Osteoblast (primary cell): ENCODE results near the gene PLEKHA6. TPM values are rescaled to one million over a fixed set of nuclear protein-coding genes. Genes with fewer than 3 reads are reported as not detected.

Experiments used
- DNase-seq: peaks from one replicate; pipeline ENCODE4 v3.0.0; 2011; ENCODE audit warnings: low spot score, mixed read lengths; ENCODE audit not compliant: insufficient read length; ENCODE audit errors: missing footprints
- H2AFZ ChIP-seq: 2 replicates; pipeline ENCODE4 v1.6.0; 2011; ENCODE audit warnings: mild to moderate bottlenecking, low read length
- H3K27ac ChIP-seq: 2 replicates; pipeline ENCODE4 v1.5.1; 2011; ENCODE audit warnings: mild to moderate bottlenecking, low read depth, low read length, moderate library complexity
- H3K27me3 ChIP-seq: 2 replicates; pipeline ENCODE4 v1.6.0; 2012; ENCODE audit warnings: mild to moderate bottlenecking, control low read depth, inconsistent platforms, low read length, moderate library complexity; ENCODE audit not compliant: insufficient read depth
- H3K36me3 ChIP-seq: 2 replicates; pipeline ENCODE4 v1.5.1; 2011; ENCODE audit warnings: mild to moderate bottlenecking, low read length, control low read depth, moderate library complexity; ENCODE audit not compliant: insufficient read depth
- H3K4me1 ChIP-seq: 2 replicates; pipeline ENCODE4 v1.5.1; 2011; ENCODE audit warnings: mild to moderate bottlenecking, low read length, control low read depth, moderate library complexity; ENCODE audit not compliant: insufficient read depth
- H3K4me2 ChIP-seq: 2 replicates; pipeline ENCODE4 v1.6.0; 2011; ENCODE audit warnings: mild to moderate bottlenecking, low read length; ENCODE audit not compliant: insufficient read depth
- H3K4me3 ChIP-seq: fragments of 200-600 bp; sonication (generic); 3 replicates; pipeline ENCODE4 v1.5.1; 2012; ENCODE audit warnings: mild to moderate bottlenecking, low read length, inconsistent platforms; ENCODE audit not compliant: insufficient read depth
- H3K79me2 ChIP-seq: 2 replicates; pipeline ENCODE4 v1.6.0; 2012; ENCODE audit warnings: mild to moderate bottlenecking, low read length, control low read depth, inconsistent platforms; ENCODE audit not compliant: insufficient read depth
- H3K9me3 ChIP-seq: 2 replicates; pipeline ENCODE4 v1.5.1; 2011; ENCODE audit warnings: low read depth, low read length, control low read depth
- H4K20me1 ChIP-seq: 2 replicates; pipeline ENCODE4 v1.6.0; 2012; ENCODE audit warnings: mild to moderate bottlenecking, low read length, control low read depth; ENCODE audit not compliant: insufficient read depth
- CTCF ChIP-seq: IDR thresholded peaks from 2 replicates; pipeline ENCODE4 v1.5.1; 2011; ENCODE audit warnings: mild to moderate bottlenecking, low read depth, low read length, moderate library complexity; ENCODE audit errors: extremely low read depth
- total RNA-seq: library from RNA; depleted of rRNA; stranded (reverse); fragments of >200 nt; gene quantifications from 2 replicates; pipeline ENCODE4 v1.2.3, GENCODE V29; 2012

PLEKHA6 gene
- total RNA-seq, 1 donor: 0.36 TPM

DNA sequence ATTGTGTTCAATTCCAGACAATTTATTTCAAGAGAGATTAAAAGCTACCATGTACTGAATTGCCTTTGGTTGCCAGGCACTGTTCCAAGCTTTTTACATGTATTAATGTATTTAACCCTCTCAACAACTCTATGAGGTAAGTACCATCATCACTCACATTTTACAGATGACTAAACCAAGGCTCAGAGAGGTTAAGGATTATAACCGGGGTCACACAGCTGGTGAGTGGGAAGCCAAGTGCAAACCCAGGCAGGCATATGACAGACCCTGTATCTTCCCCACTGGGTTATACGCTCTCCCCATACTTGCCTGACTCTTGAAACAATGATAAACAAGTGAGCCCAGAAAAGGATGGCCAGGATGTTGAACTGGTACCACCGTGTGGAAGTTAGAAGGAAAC, 16.5 kb downstream of the PLEKHA6 start:
- peak; percentile 52 for DNase-seq
- Histone ChIP-seq H3K4me2 (no peak overlapping the region), H3K4me3 (no peak overlapping the region), H3K27ac (no peak overlapping the region), H2AFZ (no peak overlapping the region), H3K4me1 (no peaks in the 10 kb centered on the region), H3K9me3 (no peaks in the 10 kb centered on the region), H4K20me1 (no peaks in the 10 kb centered on the region), H3K27me3 (peaks cover 39% of the 10 kb centered on the region), H3K36me3 (no peaks in the 10 kb centered on the region), H3K79me2 (no peaks in the 10 kb centered on the region)
- TF ChIP-seq CTCF: no peak

DNA sequence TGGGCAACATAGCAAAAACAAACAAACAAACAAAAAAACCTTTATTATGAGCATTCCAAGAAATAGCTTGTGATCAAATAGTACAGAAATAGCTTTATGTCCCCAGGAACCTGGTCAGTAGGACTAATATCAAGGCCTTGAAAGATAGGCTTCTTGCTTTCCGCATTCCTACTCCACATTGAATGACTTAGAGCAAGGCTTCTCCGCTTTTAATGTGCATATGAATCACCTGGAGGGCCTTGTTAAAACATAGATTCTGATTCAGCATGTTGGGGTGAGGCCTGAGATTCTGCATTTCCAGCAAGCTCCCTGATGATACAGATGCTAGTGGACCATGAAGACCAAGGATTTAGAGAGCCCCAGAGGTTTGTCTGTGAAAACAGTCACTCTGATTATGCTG, 17.4 kb downstream of the PLEKHA6 start:
- Histone ChIP-seq H3K36me3 (no peaks in the 10 kb centered on the region), H3K27ac (no peak overlapping the region), H3K9me3 (no peaks in the 10 kb centered on the region), H2AFZ (no peak overlapping the region), H3K27me3 (peaks cover 46% of the 10 kb centered on the region), H3K4me2 (no peak overlapping the region), H3K4me1 (no peaks in the 10 kb centered on the region), H3K79me2 (no peaks in the 10 kb centered on the region), H4K20me1 (no peaks in the 10 kb centered on the region), H3K4me3 (no peak overlapping the region)
- no peak for TF ChIP-seq CTCF
- DNase-seq: peak; percentile 11

DNA sequence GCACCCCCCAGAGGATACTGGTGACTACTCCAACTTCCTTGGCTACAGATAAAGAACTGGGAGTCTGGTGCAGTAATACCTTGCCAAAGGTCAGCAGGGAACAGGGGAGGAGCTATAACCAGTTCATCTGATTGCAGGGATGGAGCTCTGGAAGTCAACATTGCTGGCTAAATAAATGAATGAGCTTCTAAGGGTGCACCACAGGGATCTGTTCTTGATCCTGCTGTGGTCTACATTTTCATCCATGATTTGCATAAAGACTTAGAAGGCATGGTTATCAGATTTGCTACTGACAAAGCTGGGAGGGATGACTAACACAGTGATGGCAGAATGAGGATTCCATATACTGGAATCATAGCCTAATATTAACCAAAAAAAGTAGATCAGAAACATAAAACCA, 18.3 kb downstream of the PLEKHA6 start:
- H3K4me2 ChIP-seq: no peak overlapping the region
- peaks cover 49% of the 10 kb centered on the region for H3K27me3 ChIP-seq
- H3K4me3 ChIP-seq: no peak overlapping the region
- H3K36me3 ChIP-seq: no peaks in the 10 kb centered on the region
- H3K4me1 ChIP-seq: no peaks in the 10 kb centered on the region
- no peak overlapping the region for H3K27ac ChIP-seq
- H4K20me1 ChIP-seq: no peaks in the 10 kb centered on the region
- H3K79me2 ChIP-seq: no peaks in the 10 kb centered on the region
- no peaks in the 10 kb centered on the region for H3K9me3 ChIP-seq
- peak; percentile 85 for DNase-seq
- TF ChIP-seq CTCF: no peak
- H2AFZ ChIP-seq: no peak overlapping the region

DNA sequence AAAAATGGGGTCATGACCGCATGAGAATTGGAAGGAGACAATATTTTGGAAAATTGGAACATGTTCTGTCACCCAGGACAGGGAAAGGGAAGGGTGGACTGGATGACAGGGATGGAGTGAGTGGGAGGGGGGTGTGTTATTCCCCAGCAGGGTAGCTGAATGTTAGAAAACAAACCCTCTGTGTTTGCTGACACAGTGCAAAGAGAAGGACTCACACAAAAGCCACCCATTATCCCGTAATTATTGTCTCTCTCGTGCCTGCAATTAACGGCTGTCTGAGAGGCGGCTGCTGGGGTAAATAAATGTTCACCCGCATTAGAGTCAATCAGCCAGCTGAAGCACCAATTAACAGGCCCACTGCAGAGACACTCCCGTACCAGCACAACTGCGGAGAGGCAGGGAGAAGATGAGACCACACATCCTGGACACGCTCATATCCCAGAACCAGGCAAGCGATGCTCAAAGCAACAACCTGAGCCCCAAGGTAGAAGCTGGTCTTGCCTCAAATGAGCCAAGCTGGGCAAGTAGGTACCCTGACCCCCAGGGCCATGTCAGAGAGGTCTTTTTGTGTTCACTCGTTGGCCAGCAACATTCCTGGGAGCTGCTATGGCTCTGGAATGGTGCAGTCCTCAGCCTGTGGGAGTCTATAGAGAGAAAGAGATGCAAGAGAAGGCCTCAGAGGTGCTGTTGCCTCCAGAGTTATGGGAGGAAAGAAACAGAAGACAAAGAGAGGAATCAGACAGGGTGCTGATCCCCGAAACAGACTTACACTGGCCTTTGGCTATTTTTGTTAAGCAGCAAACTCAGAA, 19.4 kb downstream of the PLEKHA6 start:
- Histone ChIP-seq H3K4me1 (no peaks in the 10 kb centered on the region), H3K4me3 (no peak overlapping the region), H2AFZ (no peak overlapping the region), H3K27me3 (peaks cover 49% of the 10 kb centered on the region), H3K79me2 (no peaks in the 10 kb centered on the region), H4K20me1 (no peaks in the 10 kb centered on the region), H3K4me2 (no peak overlapping the region), H3K9me3 (no peaks in the 10 kb centered on the region), H3K27ac (no peak overlapping the region), H3K36me3 (no peaks in the 10 kb centered on the region)
- DNase-seq: no peak
- no peak for TF ChIP-seq CTCF
